HG03064 (cell line): ENCODE results near the gene KIAA1217.
A peak's percentile ranks its signal among the peaks of the same experiment; 100 is the strongest.

Experiments used
- ATAC-seq: cut with Tn5 transposase; IDR thresholded peaks from one replicate; pipeline ENCODE4 v1.9.1; 2021; ENCODE audit warnings: low read depth; ENCODE audit not compliant: unreplicated experiment

The KIAA1217 gene

DNA sequence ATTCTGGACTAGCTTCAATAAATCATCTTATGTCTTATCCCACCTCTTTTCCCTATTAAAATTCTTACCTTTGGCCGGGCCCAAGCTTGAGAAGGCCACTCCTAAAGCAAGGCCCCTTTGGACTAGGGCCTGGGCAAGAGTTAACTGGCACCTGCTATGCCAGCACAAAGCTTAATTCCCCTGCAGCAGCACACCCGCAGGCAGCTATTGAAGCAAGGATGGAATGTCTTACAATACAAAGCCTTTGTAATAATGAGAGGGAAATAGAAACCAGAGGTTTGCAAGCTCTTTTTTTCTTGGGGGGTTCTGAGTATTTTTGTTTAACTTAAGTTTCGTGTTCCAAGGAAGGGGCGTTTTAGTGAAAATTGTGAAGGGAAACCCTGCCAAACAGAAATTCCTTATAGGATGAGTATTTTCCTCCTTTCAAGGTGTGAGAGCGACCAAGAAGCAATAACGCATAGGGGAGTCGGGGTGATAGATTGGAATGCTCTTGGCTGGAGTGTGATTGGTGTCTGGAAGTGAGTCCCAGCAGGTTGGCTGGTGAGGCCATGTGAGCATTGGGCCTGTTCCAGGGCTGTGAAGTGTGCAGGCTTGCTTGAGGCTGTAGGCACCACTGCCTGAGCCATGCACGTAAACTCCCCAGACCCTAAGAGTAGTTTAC is 148.5 kb downstream of the KIAA1217 start:
- ATAC-seq: no peak

DNA sequence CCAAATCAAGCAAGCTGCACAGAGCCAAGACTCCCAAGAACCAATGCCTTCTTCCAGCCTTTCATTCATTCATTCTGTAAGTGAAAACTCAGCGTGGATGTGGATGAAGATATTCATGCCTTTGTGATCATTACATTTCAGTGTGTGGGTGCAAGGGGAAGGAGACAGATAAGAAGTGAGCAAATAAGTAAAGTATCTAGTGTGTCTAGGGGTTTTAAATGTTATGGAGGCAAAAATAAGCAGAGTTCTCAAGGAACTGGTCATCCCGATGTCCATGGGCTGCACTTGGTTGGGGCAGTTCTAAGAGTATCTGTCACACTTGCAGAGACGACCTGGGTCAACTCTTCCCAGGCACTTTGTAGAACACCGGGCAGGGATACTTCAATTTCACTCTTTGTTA is 149.1 kb downstream of the KIAA1217 start:
- no peak for ATAC-seq

DNA sequence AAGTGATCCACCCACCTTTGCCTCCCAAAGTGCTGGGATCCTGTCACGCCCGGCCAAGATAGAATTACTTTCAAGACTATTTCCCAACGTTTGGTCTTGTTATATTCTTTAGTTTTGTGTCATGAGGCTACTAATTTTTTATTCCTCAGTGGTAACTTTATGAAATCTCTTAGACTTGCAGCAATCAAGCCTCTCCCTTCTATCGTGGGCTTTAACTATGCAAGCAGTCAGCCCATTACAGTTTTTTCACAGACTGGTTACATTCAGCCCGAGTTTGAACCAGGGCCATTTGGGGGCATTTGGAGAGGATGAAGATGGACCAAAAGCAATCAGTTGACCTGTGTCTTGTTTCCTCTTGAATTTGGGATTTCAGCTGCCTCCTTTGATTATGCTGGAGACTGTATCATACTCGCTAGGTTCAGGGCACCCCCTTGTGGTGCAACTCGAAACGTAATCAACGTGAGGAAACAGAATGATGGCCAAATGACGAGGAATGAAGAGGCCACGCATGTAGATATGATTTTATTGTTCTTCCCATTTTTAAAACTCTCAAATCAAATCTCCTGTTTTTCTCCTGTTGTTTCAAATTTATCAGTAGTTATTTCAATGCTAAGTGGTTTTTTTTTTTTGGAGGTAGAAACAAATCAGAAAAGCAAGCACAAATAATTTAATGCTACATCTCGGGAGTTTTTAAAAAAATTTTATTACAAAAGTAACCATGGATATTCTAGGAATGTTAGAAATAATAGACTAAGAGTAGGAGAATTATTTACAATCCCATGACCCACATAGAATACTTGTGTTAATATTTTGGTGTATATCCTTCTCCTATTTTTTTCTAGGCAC is 151.6 kb downstream of the KIAA1217 start:
- peak; percentile 89 for ATAC-seq

DNA sequence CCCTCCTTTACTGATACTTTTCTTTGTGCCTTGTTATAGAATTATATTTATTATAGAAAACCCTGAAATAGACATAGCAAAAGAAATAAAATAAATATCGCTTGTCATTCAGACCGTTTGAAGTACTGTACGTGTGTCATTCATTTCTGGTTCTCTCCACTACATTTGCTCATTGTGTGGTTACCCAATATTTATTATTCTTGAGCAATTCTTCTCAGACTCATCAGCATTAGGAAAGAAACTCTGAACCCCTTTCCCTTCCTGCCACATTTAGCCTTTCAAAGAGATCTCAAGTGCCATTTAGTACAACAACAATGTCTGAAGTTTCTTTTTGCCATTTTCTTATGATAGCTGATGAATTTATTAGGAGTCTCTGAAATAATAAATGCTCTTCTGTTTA is 154.1 kb downstream of the KIAA1217 start:
- ATAC-seq: no peak

DNA sequence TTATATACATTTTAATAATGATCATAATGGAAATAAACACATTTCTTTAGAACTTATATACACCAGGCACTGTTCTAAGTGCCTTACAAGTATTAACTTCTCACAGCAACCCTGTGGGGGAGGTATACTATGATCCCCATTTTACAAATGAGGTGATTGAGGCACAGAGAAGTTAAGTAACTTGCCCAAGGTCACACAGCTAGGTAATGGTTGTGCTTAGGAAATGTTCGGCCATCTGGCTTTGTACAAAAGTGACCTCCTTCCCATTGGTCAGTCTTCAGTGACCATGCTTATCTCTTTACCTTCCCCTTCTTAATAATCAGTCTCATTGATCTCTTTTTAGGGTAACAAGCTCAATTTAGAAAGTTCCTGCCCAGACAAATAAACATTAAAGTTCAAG is 158.8 kb downstream of the KIAA1217 start:
- no peak for ATAC-seq

DNA sequence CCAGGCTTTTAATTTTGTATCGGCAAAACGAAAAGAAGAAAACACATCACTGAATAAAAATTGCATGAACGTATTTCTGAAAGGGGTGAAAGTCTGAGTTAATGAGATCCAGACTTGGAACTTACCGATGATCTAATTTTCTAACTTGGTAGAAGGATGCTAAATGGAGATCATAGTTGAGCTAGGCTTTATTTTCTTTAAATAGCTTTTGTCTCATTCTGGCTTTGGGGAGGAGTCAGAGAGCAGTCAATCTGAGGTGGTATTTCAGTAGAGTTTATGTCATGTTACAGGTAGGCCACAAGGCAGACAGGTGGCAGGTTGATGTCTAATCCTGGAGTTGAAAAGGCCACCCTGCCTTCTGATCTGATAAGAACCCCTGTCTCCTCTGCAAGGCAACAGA is 161.9 kb downstream of the KIAA1217 start:
- no peak for ATAC-seq

DNA sequence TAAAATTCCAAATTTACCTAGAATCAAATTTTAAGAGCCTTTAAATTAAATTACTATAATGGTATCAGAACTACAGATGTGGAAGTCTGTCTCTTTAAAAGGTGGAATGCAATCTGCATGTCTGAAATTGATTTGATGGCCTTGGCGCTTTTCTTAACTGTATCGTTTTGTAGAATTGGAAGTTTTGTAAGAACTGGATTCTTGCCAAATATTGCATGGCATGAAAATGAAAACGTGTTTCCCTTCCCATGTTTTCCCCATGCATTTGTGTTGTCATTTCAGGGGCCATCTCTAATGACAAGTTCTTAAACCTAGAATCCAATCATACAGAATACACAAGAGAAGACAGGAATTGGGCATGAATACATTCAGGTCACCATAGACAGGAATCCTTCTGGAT is 162.5 kb downstream of the KIAA1217 start:
- ATAC-seq: no peak

DNA sequence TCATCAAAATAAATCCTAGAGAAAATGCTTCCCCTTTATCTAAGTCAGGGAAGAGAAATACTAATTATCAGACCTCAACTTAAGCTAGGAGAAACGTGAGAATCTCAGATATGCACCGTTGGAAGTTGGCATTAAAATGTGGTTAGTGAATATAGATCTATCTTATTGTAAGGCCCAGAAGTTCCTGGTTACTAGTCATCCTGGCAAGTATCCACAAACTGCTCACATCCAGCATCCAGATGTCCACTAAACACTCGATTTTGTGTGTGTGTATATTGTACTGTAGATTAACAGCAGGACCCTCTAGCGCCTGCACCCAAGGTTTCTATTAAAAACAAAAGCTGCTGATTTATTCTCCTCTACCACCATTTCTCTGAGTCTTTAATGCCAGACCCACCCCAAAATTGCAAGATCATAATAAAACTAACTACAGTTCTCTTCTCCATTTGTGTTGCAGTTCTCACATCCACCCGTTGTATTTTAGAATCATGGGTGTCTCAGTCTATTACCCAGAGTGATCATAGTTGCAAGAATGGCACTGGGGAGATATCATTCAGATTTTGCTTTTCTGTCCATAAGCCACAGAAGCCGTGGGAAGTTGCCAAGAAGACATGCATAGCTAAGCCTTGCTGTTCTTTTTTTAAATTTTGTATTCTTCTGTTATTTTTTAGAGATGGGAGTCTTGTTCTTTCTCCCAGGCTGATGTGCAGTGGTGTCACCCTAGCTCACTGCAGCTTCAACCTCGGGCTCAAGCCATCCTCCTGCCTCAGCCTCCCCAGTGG is 165.4 kb downstream of the KIAA1217 start:
- ATAC-seq: no peak

DNA sequence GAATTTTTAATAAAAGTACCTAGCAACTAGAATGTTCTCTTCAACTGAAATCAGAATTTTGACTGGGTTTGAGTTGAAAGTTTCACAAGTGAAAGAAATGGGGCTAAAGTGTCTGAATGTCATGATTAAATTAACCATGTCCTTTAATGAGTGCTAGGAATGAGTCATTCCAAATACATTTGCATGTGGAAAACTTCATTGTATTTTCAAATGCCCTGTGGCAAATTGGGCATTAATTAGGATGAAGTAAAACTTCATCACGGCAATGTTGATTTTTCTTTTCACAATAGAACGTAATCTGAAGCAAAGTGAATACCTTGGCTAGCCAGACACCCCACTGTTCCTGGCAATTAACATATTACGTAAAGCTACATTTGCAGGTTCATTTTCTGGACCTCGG is 166.6 kb downstream of the KIAA1217 start:
- ATAC-seq: no peak

DNA sequence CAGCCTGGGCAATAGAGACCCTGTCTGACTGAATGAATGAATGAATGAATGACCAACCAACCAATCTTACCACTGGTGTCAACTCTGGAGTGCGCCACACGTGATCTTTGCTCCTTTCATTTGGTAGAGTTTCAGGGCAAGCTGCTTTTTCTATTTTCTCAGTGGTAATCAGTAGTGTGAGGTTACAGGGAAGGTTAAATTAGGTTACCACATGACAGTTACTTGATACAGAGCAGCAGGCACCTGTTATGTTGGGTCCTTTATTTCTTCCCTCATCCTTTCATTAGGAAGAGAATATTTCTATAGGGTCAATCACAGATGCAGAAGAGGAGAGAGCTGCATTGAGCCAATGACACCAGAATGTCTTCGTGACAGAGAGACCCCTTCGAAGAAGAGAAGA is 167.8 kb downstream of the KIAA1217 start:
- ATAC-seq: no peak

DNA sequence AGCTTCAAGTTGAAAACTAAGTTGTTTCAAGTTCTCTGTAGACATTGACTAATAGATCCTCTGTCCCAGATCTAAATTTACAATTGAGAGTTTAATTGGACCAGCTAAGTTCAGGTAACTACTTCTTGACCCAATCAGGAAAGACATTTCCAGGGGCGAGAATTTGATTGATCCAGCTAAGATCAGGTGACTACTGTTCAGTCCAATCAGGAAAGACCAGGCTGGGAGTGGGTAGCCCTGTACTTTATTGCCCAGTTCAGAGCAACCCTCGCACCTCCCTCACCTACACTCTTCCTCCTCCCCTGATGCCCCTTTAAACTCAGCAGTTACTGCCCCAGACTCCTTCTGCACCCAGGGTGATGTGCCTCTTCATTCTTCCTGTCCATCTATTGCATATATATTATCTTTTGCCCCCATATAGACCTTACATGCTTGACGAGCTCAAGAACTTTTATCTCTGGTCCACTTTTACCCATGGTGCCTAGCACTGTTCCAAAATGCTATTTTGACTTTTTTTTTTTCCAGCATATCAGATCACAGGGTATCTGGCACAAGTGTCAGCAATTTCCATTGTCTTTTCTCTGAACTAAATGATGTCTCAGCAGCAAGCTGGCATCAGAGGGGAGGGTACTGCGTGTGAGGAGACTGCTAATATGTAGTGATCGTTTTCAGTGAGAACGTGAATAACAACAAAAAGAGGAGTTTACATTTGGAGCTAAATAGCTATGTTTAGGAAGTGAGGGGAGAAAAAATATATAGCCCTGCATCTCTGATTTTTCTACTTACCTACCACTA is 169.4 kb downstream of the KIAA1217 start:
- no peak for ATAC-seq

DNA sequence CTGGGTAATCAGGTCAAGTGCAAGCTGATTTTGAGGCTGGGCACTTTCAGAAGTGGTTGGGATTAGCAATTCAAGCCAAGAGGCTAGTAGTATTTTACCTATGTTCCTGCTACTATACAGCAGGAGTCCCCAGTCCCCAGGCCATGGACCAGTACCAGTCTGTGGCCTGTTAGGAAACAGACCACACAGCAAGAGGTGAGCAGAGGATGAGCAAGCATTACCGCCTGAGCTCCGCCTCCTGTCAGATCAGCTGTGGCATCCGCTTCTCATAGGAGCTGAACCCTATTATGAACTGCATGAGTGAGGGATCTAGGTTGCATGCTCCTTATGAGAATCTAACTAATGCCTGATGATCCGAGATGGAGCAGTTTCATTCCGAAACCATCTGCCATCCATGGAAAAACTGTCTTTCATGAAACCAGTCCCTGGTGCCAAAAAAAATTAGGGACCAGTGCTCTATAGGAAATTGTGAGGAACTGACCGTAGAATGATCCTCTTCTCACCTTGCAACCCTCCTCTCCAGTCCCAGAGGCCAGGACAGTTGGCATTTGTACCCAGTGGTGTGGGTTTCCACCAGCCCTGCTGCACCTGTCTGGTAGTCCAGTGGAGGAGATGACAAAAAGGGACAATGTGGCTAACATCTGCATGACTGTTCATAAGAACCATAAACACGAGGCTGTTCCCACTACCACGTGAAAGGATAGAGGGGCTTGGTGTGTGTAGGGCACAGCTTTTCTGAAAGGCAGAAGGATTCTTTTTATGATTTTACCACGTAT is 172.5 kb downstream of the KIAA1217 start:
- no peak for ATAC-seq

DNA sequence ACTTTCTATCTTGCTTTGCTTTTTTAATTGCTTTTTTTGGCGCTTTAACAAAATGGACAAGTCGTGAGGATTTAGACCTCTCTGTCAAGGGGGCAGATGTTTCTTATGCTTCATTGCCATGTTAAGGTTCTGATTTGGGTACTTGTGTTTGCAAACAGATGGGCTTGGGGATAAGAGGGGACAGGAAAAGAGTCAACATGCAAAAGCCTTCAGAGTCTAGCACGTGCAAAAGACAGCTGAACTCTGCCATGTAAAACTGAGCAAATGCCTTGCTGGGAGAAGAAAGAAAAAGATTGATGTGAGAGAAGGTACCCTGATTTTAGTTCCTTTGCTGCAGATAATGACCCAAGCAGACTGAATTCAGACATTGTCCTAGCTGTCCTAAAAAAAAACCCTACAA is 173.1 kb downstream of the KIAA1217 start:
- ATAC-seq: no peak

DNA sequence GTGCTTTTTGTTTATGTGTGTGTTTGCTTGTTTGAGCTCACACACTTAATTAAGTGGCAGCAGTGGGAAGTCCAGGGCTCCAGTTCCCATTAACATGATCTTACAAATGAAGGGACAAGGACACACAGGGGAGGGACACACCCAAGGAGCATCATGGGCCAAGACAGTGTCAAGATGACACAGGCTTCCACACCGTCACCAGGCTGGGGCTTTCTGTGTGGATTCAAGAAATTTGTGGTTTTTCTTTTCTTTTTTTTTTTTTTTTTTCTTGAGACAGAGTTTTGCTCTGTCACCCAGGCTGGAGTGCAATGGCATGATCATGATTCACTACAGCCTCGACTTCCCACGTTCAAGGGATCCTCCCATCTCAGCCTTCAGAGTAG is 173.6 kb downstream of the KIAA1217 start:
- no peak for ATAC-seq

DNA sequence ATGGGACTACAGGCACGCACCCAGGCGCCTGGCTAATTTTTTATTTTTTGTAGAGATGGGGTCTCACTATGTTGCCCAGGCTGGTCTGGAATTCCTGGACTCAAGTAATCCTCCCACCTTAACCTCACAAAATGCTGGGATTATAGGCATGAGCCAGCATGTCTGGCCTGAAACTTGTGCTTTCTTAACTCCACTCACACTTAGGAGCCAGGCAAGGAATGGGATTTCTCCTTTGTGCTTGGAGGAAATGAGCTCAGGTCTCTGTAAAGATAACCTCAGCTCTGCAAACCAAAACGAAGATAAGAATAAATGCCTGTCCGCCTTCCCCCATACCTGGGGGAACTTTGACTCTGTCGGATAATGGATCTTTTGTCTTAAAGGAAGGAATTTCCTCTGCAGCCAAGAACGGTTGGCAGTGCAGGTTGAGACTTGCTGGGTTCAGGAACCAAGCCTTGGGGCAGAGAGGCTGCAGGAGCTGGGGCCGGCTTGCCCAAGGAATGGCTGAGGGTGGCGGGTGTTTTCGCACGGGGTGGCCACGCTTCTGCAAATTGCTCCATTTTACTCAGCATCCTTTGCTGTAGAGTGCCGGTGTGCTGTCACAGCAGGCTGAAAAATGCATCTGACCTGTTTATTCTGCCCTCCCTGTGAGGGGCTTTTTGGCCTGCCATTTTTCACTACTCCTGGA is 174.2 kb downstream of the KIAA1217 start:
- ATAC-seq: peak; percentile 53

DNA sequence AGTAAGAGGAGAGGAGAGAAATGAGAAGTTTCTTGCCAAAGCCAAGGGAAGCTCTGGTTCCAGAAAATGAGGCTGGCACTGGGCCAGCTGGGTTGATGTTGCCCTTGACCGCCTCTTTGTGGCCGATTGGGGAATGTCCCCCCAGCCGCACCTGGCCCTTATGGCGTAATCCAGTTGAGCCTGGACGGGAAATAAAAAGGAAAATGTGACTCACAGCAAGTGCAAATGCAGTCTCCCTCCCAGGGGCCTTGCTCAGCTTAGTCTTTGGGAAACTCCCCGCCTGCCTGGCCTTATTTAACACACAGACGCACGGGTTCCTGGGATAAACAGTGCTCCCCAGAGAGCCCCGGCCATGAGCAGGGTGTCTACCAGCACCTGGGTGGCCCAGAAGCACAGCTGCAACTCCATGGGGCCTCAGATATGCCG is 174.8 kb downstream of the KIAA1217 start:
- peak; percentile 82 for ATAC-seq

DNA sequence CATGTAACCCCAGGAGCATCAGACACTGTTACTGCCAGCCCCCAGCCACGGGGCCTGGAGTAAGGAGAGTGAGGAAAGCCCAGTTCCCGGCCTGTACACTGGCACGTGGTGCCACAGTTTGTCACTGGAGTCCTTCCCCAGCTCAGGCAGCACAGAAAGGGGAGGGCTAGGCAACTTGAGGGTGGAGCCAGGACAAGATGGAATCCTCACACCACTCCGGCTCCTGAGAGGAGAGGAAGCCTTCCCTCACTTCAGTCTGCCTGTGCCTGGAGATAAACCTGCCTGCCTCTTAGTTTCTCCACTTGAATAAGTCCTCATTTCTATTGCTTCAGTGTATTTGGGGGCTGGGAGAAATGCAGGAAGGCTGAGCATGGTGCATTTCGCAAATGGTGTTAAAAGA is 176.0 kb downstream of the KIAA1217 start:
- ATAC-seq: no peak

DNA sequence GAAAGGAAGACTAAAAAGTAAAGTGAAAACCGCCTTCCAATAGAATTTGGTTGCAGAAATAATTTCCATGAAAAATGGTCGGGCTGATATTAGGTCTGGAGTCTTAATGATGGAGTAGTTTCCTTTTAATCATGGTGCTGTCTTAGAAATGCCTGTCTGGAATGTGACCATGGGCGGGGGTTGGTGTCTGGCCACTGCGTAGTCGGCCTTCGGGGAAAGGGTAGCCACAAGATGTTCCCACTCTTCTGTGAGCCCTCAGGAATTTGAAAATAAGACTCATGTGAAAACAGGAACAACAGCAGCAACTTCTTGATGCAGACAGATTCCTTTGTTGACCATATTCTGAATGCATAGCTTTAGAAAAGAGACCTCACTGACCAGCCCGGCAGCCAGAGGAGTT is 176.8 kb downstream of the KIAA1217 start:
- no peak for ATAC-seq

DNA sequence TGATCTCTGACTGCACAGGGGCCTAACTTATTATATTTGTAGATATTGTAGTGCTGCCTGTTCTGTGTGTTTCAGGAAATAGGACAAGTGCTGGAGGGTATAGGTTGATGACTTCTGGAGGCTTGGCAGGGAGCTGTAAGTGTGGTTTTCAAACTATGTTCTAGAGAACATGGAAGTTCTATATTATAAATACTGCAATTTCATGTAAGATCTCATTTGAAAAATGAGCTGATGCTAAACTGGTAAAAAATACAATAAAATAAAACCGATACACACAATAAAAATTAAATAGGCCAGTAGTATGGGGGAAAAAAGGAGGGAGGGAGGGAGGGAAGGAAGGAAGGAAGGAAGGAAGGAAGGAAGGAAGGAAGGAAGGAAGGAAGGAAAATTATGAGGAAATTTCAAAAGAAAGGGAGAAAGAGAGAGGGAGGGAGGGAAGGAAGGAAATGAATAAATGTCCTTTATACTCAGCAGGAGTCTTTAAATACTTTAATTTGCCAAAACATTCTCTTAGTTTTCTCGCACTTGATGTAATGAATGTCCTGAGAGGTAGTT is 181.3 kb downstream of the KIAA1217 start:
- no peak for ATAC-seq
